GM12878 (cell line): ENCODE results near the gene SPRY4. TPM values are rescaled to one million over a fixed set of nuclear protein-coding genes. Genes with fewer than 3 reads are reported as not detected.

Source experiments
- ATAC-seq: fragments of 200-7000 bp; cut with Tn5 transposase; 3 replicates; pipeline ENCODE4 v1.9.1; 2020; ENCODE audit warnings: mild to moderate bottlenecking, moderate library complexity
- BruUV-seq: library from RNA; stranded (reverse); fragments of 400-500 nt; replicated peaks from 2 replicates; lab custom pipeline; 2021; lab: Mats Ljungman, UMichigan
- CTCF ChIA-PET: fragments of 300-600 bp; sonication (Branson Sonifier 250); formaldehyde crosslinking; extraction: SDS; loops from one replicate; lab custom pipeline; 2021; ENCODE audit warnings: inconsistent platforms; lab: Yijun Ruan, JAX
- POLR2A ChIA-PET: fragments of 350-600 bp; formaldehyde crosslinking; extraction: SDS; loops from one replicate; lab custom pipeline; 2021; ENCODE audit warnings: inconsistent platforms; lab: Charles Lee
- RAD21 ChIA-PET: fragments of 300-600 bp; sonication (Branson Sonifier 250); formaldehyde crosslinking; loops from one replicate; lab custom pipeline; 2023; ENCODE audit warnings: antibody characterized with exemption; ENCODE audit not compliant: unreplicated experiment; lab: Charles Lee
- SMC1A ChIA-PET: fragments of 300-600 bp; sonication (Branson Sonifier 250); formaldehyde crosslinking; loops from one replicate; lab custom pipeline; 2023; ENCODE audit not compliant: unreplicated experiment, uncharacterized antibody; lab: Charles Lee
- DNase-seq: peaks from one replicate; pipeline ENCODE4 v3.0.0-alpha.2; 2011; ENCODE audit warnings: low read depth, low spot score
- FAIRE-seq: peaks from 3 replicates; lab custom pipeline; 2011; peaks lifted over from hg19 to GRCh38; lab: Jason Lieb, UNC
- H2AFZ ChIP-seq: 2 replicates; pipeline ENCODE4 v1.6.0; 2011; ENCODE audit warnings: low read depth, low read length, control low read depth; ENCODE audit not compliant: control insufficient read depth
- H3K27ac ChIP-seq: 2 replicates; pipeline ENCODE4 v1.5.1; 2011; ENCODE audit warnings: control low read depth; ENCODE audit not compliant: control insufficient read depth, insufficient read depth
- H3K27me3 ChIP-seq, 2 experiments: replicated peaks in 1 of 2; 2 replicates each; pipeline versions ENCODE4 v1.6.0 to v1.6.1; 2011; ENCODE audit warnings: low read length in 1 of 2; ENCODE audit not compliant: control insufficient read depth in 2 of 2, insufficient read depth in 2 of 2
- H3K36me3 ChIP-seq, 2 experiments: 2 replicates each; pipeline ENCODE4 v1.5.1; 2011; ENCODE audit warnings: low read length in 1 of 2; ENCODE audit not compliant: control insufficient read depth in 2 of 2, insufficient read depth in 2 of 2
- H3K4me1 ChIP-seq: 2 replicates; pipeline ENCODE4 v1.6.1; 2011; ENCODE audit warnings: mild to moderate bottlenecking, low read length, moderate library complexity, mixed read lengths; ENCODE audit not compliant: control insufficient read depth, insufficient read depth
- H3K4me2 ChIP-seq: 2 replicates; pipeline ENCODE4 v1.6.0; 2011; ENCODE audit warnings: control low read depth; ENCODE audit not compliant: control insufficient read depth, insufficient read depth
- H3K4me3 ChIP-seq: fragments of 200-600 bp; sonication (generic); 2 replicates; pipeline ENCODE4 v1.5.1; 2016
- H3K79me2 ChIP-seq: 2 replicates; pipeline ENCODE4 v1.6.0; 2011; ENCODE audit warnings: low read length; ENCODE audit not compliant: control insufficient read depth, insufficient read depth
- H3K9ac ChIP-seq: 2 replicates; pipeline ENCODE4 v1.8.0; 2011; ENCODE audit warnings: low read length, control low read depth, mixed read lengths; ENCODE audit not compliant: control insufficient read depth, insufficient read depth
- H3K9me3 ChIP-seq: replicated peaks from 3 replicates; pipeline ENCODE4 v1.5.1; 2011; ENCODE audit warnings: mild to moderate bottlenecking, low read length; ENCODE audit not compliant: control insufficient read depth, insufficient read depth
- H4K20me1 ChIP-seq: 2 replicates; pipeline ENCODE4 v1.6.0; 2011; ENCODE audit not compliant: control insufficient read depth, insufficient read depth
- CBX3 ChIP-seq: fragments of 200-600 bp; sonication (generic); IDR thresholded peaks from 2 replicates; pipeline ENCODE4 v1.6.1; 2016; ENCODE audit warnings: low read depth, borderline replicate concordance
- CREM ChIP-seq: IDR thresholded peaks from 2 replicates; pipeline ENCODE4 v1.6.1; 2014; ENCODE audit warnings: antibody characterized with exemption, low read depth
- FOXM1 ChIP-seq: IDR thresholded peaks from 2 replicates; pipeline ENCODE4 v1.6.1; 2012; ENCODE audit warnings: low read depth, mild to moderate bottlenecking, inconsistent platforms, low read length, moderate library complexity
- JUNB ChIP-seq: IDR thresholded peaks from 2 replicates; pipeline ENCODE4 v1.6.1; 2016; ENCODE audit warnings: antibody characterized with exemption, mild to moderate bottlenecking
- JUND ChIP-seq: IDR thresholded peaks from 2 replicates; pipeline ENCODE4 v1.6.1; 2012; ENCODE audit warnings: low read depth, mild to moderate bottlenecking, low read length, improper control_type of control experiment, moderate library complexity
- MXI1 ChIP-seq: fragments of 150-350 bp; IDR thresholded peaks from 2 replicates; pipeline ENCODE4 v1.6.1; 2011; ENCODE audit warnings: low read depth, mild to moderate bottlenecking, inconsistent platforms, low read length, improper control_type of control experiment
- NBN ChIP-seq: fragments of 450-650 bp; IDR thresholded peaks from 2 replicates; pipeline ENCODE4 v1.6.1; 2016
- RB1 ChIP-seq: fragments of 450-650 bp; formaldehyde crosslinking; IDR thresholded peaks from 2 replicates; pipeline ENCODE4 v1.6.1; 2017; ENCODE audit warnings: mild to moderate bottlenecking, borderline replicate concordance
- YY1 ChIP-seq: IDR thresholded peaks from 2 replicates; pipeline ENCODE4 v1.6.1; 2011; ENCODE audit warnings: low read depth, mild to moderate bottlenecking, low read length
- ZNF24 ChIP-seq: fragments of 450-650 bp; IDR thresholded peaks from 2 replicates; pipeline ENCODE4 v1.6.1; 2017; ENCODE audit warnings: antibody characterized with exemption, mild to moderate bottlenecking
- ZNF274 ChIP-seq: IDR thresholded peaks from one replicate; pipeline ENCODE4 v1.8.0; 2011; ENCODE audit not compliant: insufficient read length, insufficient read depth
- WGBS: methylation state at CpG from one replicate; pipeline ENCODE4 v1.1.6; 2016; ENCODE audit warnings: low lambda C conversion rate; ENCODE audit not compliant: insufficient replicate concordance, insufficient coverage; ENCODE audit errors: missing lambda C conversion rate; 5-methylcytosine and 5-hydroxymethylcytosine counted together
- in situ Hi-C: fragments of 300-500 bp; cut with MboI; formaldehyde crosslinking; loops from 9 replicates; pipeline ENCODE4 v1.14.3; 2018; ENCODE audit warnings: mixed read lengths
- intact Hi-C: fragments of 100-400 bp; cut with micrococcal nuclease; formaldehyde crosslinking; loops from one replicate; pipeline ENCODE4 v1.14.2; 2022; ENCODE audit not compliant: unreplicated experiment
- polyA plus RNA-seq, 11 experiments: library from polyadenylated mRNA; depleted of rRNA in 4 of 11; unstranded in 6 of 11; stranded (reverse) in 5 of 11; fragments of >200 nt; fragmentation: Nextera tagmentation in 4 of 11; fragmentation: Illumina TruSeq in 1 of 11; extraction: Ambion mirVana in 4 of 11; extraction: Trizol in 1 of 11; gene quantifications; 1 replicate in 1 of 11; 2 replicates in 10 of 11; pipeline versions ENCODE4 v1.2.1 to v1.2.3, GENCODE V29; 2011 to 2016; ENCODE audit warnings: inconsistent platforms in 2 of 11, missing spikeins in 2 of 11, low read depth in 1 of 11
- total RNA-seq, 4 experiments: library from RNA; depleted of rRNA in 3 of 4; stranded (reverse); fragments of >200 nt in 3 of 4; fragmentation: Illumina TruSeq in 1 of 4; extraction: Trizol in 1 of 4; gene quantifications; 2 replicates each; pipeline versions ENCODE4 v1.2.1 to v1.2.3, GENCODE V29; 2013 to 2021
- TF ChIP-seq, protein P1 (sequence below), 3 experiments: IDR thresholded peaks in 2 of 3; conservative IDR thresholded peaks in 1 of 3; 2 replicates each; pipeline ENCODE4 v1.5.1; 2011; ENCODE audit warnings: low read depth in 3 of 3, low read length in 3 of 3, mild to moderate bottlenecking in 3 of 3, control low read depth in 2 of 3, moderate library complexity in 2 of 3, inconsistent platforms in 1 of 3, mixed read lengths in 1 of 3; ENCODE audit not compliant: control insufficient read depth in 2 of 3, insufficient read depth in 1 of 3; ENCODE audit errors: extremely low read depth in 1 of 3
- TF ChIP-seq, protein P2 (sequence below): IDR thresholded peaks from 2 replicates; pipeline ENCODE4 v1.6.1; 2011; ENCODE audit warnings: mild to moderate bottlenecking, low read depth, low read length, moderate library complexity; ENCODE audit not compliant: insufficient replicate concordance
- TF ChIP-seq, protein P3 (sequence below): fragments of 150-350 bp; IDR thresholded peaks from 2 replicates; pipeline ENCODE4 v1.6.1; 2016; ENCODE audit warnings: low read depth, low read length
- TF ChIP-seq, protein P4 (sequence below): fragments of 450-650 bp; IDR thresholded peaks from 2 replicates; pipeline ENCODE4 v1.6.1; 2017; ENCODE audit warnings: mild to moderate bottlenecking, moderate library complexity

Gene SPRY4
- total and polyA plus RNA-seq, 10 of the 15 experiments (the other 5 are each of a cell fraction or from before 2014, with no cell fraction given), result 0.04 to 1.4 (median 0.18) TPM; not detected in 1

DNA sequence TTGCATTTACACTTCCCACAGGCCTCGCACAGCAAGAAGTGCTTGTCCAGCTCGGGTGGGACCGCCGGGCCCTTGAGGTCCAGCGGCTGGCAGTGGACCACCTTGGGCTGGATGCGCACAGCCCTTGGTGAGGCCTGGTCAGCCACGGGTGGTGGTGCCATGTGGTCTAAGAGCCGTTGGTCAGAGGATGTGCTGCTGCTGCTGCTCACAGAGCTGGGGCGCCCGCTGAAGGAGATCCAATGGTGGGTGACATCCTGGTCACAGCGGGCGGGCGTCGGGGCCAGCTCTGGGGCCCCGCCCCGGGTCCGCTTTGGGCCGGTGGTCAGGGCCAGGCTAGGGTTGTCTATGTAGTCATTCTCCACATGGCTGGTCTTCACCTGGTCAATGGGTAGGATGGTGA, 10.2 kb downstream of the SPRY4 start:
- Histone ChIP-seq H2AFZ (no peak overlapping the region), H3K27ac (no peak overlapping the region), H3K4me3 (no peak overlapping the region), H3K36me3 (no peaks in the 10 kb centered on the region; a peak in 1 of 4 replicates), H3K4me1 (peaks cover 18% of the 10 kb centered on the region), H3K9me3 (no peaks in the 10 kb centered on the region), H3K4me2 (no peak overlapping the region), H3K27me3 (no peaks in the 10 kb centered on the region), H3K9ac (no peak overlapping the region), H3K79me2 (peaks cover 2% of the 10 kb centered on the region; the same call in 1 of the 2 replicates), H4K20me1 (no peaks in the 10 kb centered on the region)
- CTCF ChIA-PET, result no interaction called here
- no TSS peak for BruUV-seq
- SMC1A ChIA-PET, result interaction anchor here (1.8 kb wide), 1 partner anchor 9 kb away, joined by 5 read pairs; no protein-coding TSS in a partner anchor
- intact Hi-C loops, result loop anchor here (5.0 kb wide), 1 partner anchor 233 kb away; no protein-coding TSS in a partner anchor
- DNase-seq (no peak), ATAC-seq (no peak), FAIRE-seq (no peak)
- in situ Hi-C loops, result no loop called here
- POLR2A ChIA-PET, result no interaction called here
- RAD21 ChIA-PET, result no interaction called here
- 76% methylated on average over 18 of the region's 18 CpGs for WGBS
- TF ChIP-seq JUNB, result no peak
- TF ChIP-seq, protein P1, sequence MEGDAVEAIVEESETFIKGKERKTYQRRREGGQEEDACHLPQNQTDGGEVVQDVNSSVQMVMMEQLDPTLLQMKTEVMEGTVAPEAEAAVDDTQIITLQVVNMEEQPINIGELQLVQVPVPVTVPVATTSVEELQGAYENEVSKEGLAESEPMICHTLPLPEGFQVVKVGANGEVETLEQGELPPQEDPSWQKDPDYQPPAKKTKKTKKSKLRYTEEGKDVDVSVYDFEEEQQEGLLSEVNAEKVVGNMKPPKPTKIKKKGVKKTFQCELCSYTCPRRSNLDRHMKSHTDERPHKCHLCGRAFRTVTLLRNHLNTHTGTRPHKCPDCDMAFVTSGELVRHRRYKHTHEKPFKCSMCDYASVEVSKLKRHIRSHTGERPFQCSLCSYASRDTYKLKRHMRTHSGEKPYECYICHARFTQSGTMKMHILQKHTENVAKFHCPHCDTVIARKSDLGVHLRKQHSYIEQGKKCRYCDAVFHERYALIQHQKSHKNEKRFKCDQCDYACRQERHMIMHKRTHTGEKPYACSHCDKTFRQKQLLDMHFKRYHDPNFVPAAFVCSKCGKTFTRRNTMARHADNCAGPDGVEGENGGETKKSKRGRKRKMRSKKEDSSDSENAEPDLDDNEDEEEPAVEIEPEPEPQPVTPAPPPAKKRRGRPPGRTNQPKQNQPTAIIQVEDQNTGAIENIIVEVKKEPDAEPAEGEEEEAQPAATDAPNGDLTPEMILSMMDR (IDR thresholded peaks at IDR 0.05 in 2 of 3, conservative IDR thresholded peaks at IDR 0.05 in 1 of 3; ENCODE audit: control insufficient read depth in 2 of 3, extremely low read depth in 1 of 3, insufficient read depth in 1 of 3, low read depth in 3 of 3, low read length in 3 of 3), result no peak
- no peak for TF ChIP-seq FOXM1
- TF ChIP-seq RB1, result no peak
- TF ChIP-seq, protein P2, sequence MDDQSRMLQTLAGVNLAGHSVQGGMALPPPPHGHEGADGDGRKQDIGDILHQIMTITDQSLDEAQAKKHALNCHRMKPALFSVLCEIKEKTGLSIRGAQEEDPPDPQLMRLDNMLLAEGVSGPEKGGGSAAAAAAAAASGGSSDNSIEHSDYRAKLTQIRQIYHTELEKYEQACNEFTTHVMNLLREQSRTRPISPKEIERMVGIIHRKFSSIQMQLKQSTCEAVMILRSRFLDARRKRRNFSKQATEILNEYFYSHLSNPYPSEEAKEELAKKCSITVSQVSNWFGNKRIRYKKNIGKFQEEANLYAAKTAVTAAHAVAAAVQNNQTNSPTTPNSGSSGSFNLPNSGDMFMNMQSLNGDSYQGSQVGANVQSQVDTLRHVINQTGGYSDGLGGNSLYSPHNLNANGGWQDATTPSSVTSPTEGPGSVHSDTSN, result no peak
- TF ChIP-seq, protein P3, sequence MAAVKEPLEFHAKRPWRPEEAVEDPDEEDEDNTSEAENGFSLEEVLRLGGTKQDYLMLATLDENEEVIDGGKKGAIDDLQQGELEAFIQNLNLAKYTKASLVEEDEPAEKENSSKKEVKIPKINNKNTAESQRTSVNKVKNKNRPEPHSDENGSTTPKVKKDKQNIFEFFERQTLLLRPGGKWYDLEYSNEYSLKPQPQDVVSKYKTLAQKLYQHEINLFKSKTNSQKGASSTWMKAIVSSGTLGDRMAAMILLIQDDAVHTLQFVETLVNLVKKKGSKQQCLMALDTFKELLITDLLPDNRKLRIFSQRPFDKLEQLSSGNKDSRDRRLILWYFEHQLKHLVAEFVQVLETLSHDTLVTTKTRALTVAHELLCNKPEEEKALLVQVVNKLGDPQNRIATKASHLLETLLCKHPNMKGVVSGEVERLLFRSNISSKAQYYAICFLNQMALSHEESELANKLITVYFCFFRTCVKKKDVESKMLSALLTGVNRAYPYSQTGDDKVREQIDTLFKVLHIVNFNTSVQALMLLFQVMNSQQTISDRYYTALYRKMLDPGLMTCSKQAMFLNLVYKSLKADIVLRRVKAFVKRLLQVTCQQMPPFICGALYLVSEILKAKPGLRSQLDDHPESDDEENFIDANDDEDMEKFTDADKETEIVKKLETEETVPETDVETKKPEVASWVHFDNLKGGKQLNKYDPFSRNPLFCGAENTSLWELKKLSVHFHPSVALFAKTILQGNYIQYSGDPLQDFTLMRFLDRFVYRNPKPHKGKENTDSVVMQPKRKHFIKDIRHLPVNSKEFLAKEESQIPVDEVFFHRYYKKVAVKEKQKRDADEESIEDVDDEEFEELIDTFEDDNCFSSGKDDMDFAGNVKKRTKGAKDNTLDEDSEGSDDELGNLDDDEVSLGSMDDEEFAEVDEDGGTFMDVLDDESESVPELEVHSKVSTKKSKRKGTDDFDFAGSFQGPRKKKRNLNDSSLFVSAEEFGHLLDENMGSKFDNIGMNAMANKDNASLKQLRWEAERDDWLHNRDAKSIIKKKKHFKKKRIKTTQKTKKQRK, result no peak
- no peak for TF ChIP-seq ZNF24
- no peak for TF ChIP-seq CREM
- TF ChIP-seq MXI1, result no peak
- no peak for TF ChIP-seq CBX3
- TF ChIP-seq, protein P4, sequence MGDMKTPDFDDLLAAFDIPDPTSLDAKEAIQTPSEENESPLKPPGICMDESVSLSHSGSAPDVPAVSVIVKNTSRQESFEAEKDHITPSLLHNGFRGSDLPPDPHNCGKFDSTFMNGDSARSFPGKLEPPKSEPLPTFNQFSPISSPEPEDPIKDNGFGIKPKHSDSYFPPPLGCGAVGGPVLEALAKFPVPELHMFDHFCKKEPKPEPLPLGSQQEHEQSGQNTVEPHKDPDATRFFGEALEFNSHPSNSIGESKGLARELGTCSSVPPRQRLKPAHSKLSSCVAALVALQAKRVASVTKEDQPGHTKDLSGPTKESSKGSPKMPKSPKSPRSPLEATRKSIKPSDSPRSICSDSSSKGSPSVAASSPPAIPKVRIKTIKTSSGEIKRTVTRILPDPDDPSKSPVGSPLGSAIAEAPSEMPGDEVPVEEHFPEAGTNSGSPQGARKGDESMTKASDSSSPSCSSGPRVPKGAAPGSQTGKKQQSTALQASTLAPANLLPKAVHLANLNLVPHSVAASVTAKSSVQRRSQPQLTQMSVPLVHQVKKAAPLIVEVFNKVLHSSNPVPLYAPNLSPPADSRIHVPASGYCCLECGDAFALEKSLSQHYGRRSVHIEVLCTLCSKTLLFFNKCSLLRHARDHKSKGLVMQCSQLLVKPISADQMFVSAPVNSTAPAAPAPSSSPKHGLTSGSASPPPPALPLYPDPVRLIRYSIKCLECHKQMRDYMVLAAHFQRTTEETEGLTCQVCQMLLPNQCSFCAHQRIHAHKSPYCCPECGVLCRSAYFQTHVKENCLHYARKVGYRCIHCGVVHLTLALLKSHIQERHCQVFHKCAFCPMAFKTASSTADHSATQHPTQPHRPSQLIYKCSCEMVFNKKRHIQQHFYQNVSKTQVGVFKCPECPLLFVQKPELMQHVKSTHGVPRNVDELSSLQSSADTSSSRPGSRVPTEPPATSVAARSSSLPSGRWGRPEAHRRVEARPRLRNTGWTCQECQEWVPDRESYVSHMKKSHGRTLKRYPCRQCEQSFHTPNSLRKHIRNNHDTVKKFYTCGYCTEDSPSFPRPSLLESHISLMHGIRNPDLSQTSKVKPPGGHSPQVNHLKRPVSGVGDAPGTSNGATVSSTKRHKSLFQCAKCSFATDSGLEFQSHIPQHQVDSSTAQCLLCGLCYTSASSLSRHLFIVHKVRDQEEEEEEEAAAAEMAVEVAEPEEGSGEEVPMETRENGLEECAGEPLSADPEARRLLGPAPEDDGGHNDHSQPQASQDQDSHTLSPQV, result no peak
- no peak for TF ChIP-seq NBN
- no peak for TF ChIP-seq ZNF274
- no peak for TF ChIP-seq JUND
- no peak for TF ChIP-seq YY1
